Left lung (tissue), 10 donors: ENCODE data around the gene ACADM. TPM values are rescaled to one million over a fixed set of nuclear protein-coding genes. Genes with fewer than 3 reads are reported as not detected.
"Not testable (repeated sequence)": the region's sequence is repeated elsewhere in the genome, so short reads cannot be mapped to it uniquely, and the experiment has no call there.

Experiments
- ATAC-seq: fragments of 200-7000 bp; cut with Tn5 transposase; one replicate; pipeline ENCODE4 v1.9.1; 2020; ENCODE audit warnings: moderate library complexity
- DNase-seq, 4 donors: peaks; one replicate each; pipeline ENCODE4 v3.0.0-alpha.2; 2013 to 2020
- H3K27ac ChIP-seq, 2 donors: fragments of 200-600 bp; sonication (generic) in 1 of 2; one replicate each; pipeline versions ENCODE4 v1.5.0 to v1.8.0; 2020 to 2021
- H3K27me3 ChIP-seq, 2 donors: fragments of 200-600 bp; sonication (generic) in 1 of 2; one replicate each; pipeline versions ENCODE4 v1.5.0 to v1.8.0; 2020 to 2021
- H3K36me3 ChIP-seq, 2 donors: fragments of 200-600 bp; sonication (generic) in 1 of 2; one replicate each; pipeline versions ENCODE4 v1.5.0 to v1.8.0; 2020 to 2021
- H3K4me1 ChIP-seq, 2 donors: fragments of 200-600 bp; one replicate each; pipeline ENCODE4 v1.8.0; 2021
- H3K4me3 ChIP-seq, 2 donors: fragments of 200-600 bp; sonication (generic) in 1 of 2; one replicate each; pipeline versions ENCODE4 v1.5.0 to v1.8.0; 2020 to 2021; ENCODE audit warnings: mild to moderate bottlenecking in 1 of 2
- H3K9me3 ChIP-seq, 2 donors: fragments of 200-600 bp; sonication (generic) in 1 of 2; one replicate each; pipeline versions ENCODE4 v1.5.0 to v1.8.0; 2020 to 2021
- CTCF ChIP-seq, 2 donors: fragments of 200-600 bp; sonication (generic) in 1 of 2; IDR thresholded peaks; one replicate each; pipeline versions ENCODE4 v1.5.0 to v1.8.0; 2021; ENCODE audit warnings: antibody characterized with exemption in 2 of 2
- intact Hi-C, 2 donors: fragments of 100-400 bp; cut with DNase I; formaldehyde crosslinking; loops; one replicate each; pipeline versions ENCODE4 v1.11.2 to v1.14.2; 2022
- polyA plus RNA-seq, 6 donors: library from polyadenylated mRNA; unstranded; fragments of 120-200 nt; gene quantifications; one replicate each; pipeline ENCODE4 v1.2.1, GENCODE V29; 2013; ENCODE audit not compliant: insufficient read length in 6 of 6
- total RNA-seq, 2 donors: library from RNA; stranded (reverse); fragmentation: NEBNext Ultra II Directional; extraction: Animal tissue kit (Norgen Biotek cat#: 25700); gene quantifications; one replicate each; pipeline ENCODE4 v1.2.1, GENCODE V29; 2021
- donor health status: DM: no; HTN: yes; CAD: no.
- donor health status: DM: no; HTN: no; CAD: no.

ACADM gene
- total and polyA plus RNA-seq, 8 donors: 35.5 to 96.8 (median 80.6) TPM

DNA sequence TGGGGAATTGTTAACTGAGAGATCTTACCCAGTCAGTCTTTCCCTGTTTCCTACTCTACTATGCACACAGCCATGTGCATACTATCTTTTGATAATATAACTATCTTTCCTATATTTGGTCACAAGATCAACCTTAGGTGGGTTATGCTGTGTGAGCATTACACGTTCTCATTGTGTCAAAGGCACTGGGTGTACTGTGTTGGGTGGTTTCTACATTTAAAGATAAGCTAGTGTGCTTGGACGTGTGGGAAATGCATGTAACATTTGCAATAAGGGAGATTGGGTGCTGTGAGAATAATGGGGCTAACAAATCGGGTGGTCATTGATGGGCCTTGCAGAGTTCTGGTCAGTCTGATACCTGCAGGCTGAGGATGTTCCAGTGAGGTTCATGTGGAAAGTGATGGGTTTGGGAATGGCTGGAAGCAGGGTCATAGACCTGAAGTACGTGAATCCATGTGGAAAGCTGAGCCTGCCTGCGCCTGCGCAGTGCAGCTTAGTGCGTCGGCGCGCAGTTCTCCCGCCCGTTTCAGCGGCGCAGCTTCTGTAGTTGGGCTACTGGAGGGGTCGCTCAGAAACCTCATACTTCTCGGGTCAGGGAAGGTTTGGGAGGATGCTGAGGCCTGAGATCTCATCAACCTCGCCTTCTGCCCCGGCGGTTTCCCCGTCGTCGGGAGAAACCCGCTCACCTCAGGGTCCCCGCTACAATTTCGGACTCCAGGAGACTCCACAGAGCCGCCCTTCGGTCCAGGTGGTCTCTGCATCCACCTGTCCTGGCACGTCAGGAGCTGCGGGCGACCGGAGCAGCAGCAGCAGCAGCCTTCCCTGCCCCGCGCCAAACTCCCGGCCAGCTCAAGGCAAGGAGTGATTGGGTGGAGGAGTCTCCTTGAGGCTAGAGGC is 72.1 kb downstream of the ACADM start, which contains the start of gene MSH4:
Gene MSH4 (plus strand): TSS at position 507 of the 897 bp plus-strand sequence. CDS start 104 bp downstream, at position 611.
- Histone ChIP-seq H3K27me3 (no peaks in the 10 kb centered on the region), H3K9me3 (no peaks in the 10 kb centered on the region), H3K27ac (no peak within 1 kb of the TSS), H3K4me3 (no peak within 1 kb of the TSS), H3K4me1 (peaks cover 0 to 17% of the 10 kb centered on the region in 2 donors), H3K36me3 (peaks cover 0 to 71% of the 10 kb centered on the region in 2 donors)
- no peak for TF ChIP-seq CTCF (IDR thresholded peaks at IDR 0.05)
- ATAC-seq (no peak), DNase-seq (peak in 1 of 4 donors; percentile 75)
- intact Hi-C loops: no loop called here

DNA sequence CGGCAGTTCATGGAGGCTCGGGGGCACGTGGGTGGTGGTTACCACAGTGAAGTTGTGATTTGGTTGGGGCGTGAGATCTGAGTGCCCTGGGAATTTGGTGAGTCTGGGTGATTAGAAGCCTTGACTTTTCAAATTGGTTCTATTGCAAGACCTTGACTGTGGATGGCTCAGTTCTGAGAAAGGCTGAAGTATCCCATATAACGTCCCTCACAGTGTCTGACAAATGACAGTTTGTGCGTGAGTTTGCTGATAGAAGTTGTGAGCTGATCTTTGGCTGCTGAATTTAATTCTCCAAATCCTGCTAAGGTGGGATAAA is 72.7 kb downstream of the ACADM start:
- ATAC-seq (no peak), DNase-seq (no peak)
- Histone ChIP-seq H3K27ac (no peak overlapping the region), H3K27me3 (no peaks in the 10 kb centered on the region), H3K36me3 (peaks cover 0 to 65% of the 10 kb centered on the region in 2 donors), H3K4me3 (no peak overlapping the region), H3K9me3 (no peaks in the 10 kb centered on the region), H3K4me1 (peaks cover 0 to 11% of the 10 kb centered on the region in 2 donors)
- no peak for TF ChIP-seq CTCF (IDR thresholded peaks at IDR 0.05)
- intact Hi-C loops: no loop called here

DNA sequence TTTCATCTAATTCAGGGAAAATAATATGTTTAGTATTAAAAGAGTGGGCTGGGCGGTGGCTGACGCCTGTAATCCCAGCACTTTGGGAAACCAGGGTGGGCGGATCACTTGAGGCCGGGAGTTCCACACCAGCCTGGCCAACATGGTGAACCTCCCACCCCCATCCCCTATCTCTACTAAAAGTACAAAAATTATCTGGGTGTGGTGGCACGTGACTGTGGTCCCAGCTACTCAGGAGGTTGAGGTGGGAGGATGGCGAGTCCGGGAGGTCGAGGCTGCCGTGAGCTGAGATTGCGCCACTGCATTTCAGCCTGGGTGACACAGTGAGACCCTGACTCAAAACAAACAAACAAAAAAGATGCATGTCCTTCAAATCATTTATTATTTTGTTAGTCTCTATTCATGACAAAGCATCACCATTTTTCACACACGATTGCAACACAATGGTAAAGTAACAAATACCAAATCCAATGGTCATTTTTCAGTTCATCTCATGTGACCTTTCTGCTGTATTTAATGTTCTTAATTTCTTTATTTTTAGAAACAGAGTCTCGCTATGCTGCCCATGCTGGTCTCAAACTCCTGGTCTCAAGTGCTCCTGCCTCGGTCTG is 73.2 kb downstream of the ACADM start:
- TF ChIP-seq CTCF (IDR thresholded peaks at IDR 0.05): no peak
- no peaks in the 10 kb centered on the region for H3K27me3 ChIP-seq
- DNase-seq (no peak), ATAC-seq (no peak)
- H3K9me3 ChIP-seq: no peaks in the 10 kb centered on the region
- peaks cover 0 to 8% of the 10 kb centered on the region in 2 donors for H3K4me1 ChIP-seq
- intact Hi-C loops: no loop called here
- H3K27ac ChIP-seq: no peak overlapping the region
- peaks cover 0 to 60% of the 10 kb centered on the region in 2 donors for H3K36me3 ChIP-seq
- H3K4me3 ChIP-seq: no peak overlapping the region

GRCh38 chr1:75801480-75801879 is 77.0 kb downstream of the ACADM start:
- H3K27me3 ChIP-seq, H3K27ac ChIP-seq, H3K4me3 ChIP-seq, ATAC-seq, H3K4me1 ChIP-seq, DNase-seq, intact Hi-C loops, H3K9me3 ChIP-seq: not testable (repeated sequence)
- H3K36me3 ChIP-seq: peaks cover 0 to 22% of the 10 kb centered on the region in 2 donors

GRCh38 chr1:75808921-75809320 is 84.4 kb downstream of the ACADM start:
- intact Hi-C loops: no loop called here
- H3K4me3 ChIP-seq: no peak overlapping the region
- DNase-seq: no peak
- H3K27me3 ChIP-seq: no peaks in the 10 kb centered on the region
- no peaks in the 10 kb centered on the region for H3K36me3 ChIP-seq
- TF ChIP-seq CTCF (IDR thresholded peaks at IDR 0.05): no peak
- no peak for ATAC-seq
- no peaks in the 10 kb centered on the region for H3K4me1 ChIP-seq
- no peaks in the 10 kb centered on the region for H3K9me3 ChIP-seq
- no peak overlapping the region for H3K27ac ChIP-seq

DNA sequence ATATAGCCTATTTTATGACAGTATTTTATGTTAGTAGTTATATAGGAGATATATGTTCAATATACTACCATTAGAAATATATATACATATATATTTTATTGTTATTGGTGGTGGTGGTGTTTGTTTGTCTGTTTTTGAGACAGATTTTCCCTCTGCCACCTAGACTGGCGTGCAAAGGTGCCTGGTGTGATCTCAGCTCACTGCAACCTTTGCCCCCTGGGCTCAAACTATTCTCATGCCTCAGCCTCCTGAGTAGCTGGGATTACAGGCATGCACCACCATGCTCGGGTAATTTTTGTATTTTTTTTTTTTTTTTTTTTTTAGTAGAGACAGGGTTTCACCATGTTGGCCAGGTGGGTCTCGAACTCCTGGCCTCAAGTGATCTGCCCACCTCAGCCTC is 85.6 kb downstream of the ACADM start:
- H3K27ac ChIP-seq, intact Hi-C loops, H3K4me3 ChIP-seq, H3K27me3 ChIP-seq, DNase-seq, H3K36me3 ChIP-seq, H3K9me3 ChIP-seq, ATAC-seq, H3K4me1 ChIP-seq: not testable (repeated sequence)
